Hematopoietic multipotent progenitor cell treated with erythropoietin and hydrocortisone succinate and interleukin-3 and kit ligand, for 17 days (in vitro differentiated cells): Measurements from ENCODE around the gene RDX.
A peak's percentile ranks its signal among the peaks of the same experiment; 100 is the strongest.
"Not testable (repeated sequence)": the region's sequence is repeated elsewhere in the genome, so short reads cannot be mapped to it uniquely, and the experiment has no call there.

Source experiments
- DNase-seq: peaks from one replicate; pipeline ENCODE4 v3.0.0-alpha.2; 2015; ENCODE audit warnings: low spot score

The RDX gene

GRCh38 chr11:110305169-110306018, 9.0 kb upstream of the RDX start:
- no peak for DNase-seq

GRCh38 chr11:110303414-110303826, 7.0 kb upstream of the RDX start:
- no peak for DNase-seq

- DNase-seq, result no peak
Observed at GRCh38 chr11:110301577-110301976, 5.2 kb upstream of the RDX start.

GRCh38 chr11:110301032-110301431, 4.6 kb upstream of the RDX start:
- DNase-seq, result no peak

GRCh38 chr11:110299006-110299785, 2.8 kb upstream of the RDX start:
- DNase-seq, result no peak

GRCh38 chr11:110298301-110298765, 1.9 kb upstream of the RDX start:
- no peak for DNase-seq

GRCh38 chr11:110297726-110298300, 1.4 kb upstream of the RDX start:
- DNase-seq, result peak; percentile 38

GRCh38 chr11:110297076-110297725, 787 bp upstream of the RDX start:
- DNase-seq, result no peak

- peak; percentile 44 for DNase-seq
Observed at GRCh38 chr11:110295531-110296225, 736 bp downstream of the RDX start.

GRCh38 chr11:110295086-110295485, 1.3 kb downstream of the RDX start:
- DNase-seq, result no peak

GRCh38 chr11:110294509-110294908, 1.9 kb downstream of the RDX start:
- DNase-seq, result no peak

GRCh38 chr11:110293389-110293788, 3.0 kb downstream of the RDX start:
- DNase-seq, result peak; percentile 9

- not testable (repeated sequence) for DNase-seq
Observed at GRCh38 chr11:110292146-110292545, 4.3 kb downstream of the RDX start.

- DNase-seq, result no peak
Observed at GRCh38 chr11:110290591-110291334, 5.7 kb downstream of the RDX start.

GRCh38 chr11:110289472-110289871, 6.9 kb downstream of the RDX start:
- no peak for DNase-seq

GRCh38 chr11:110287537-110287936, 8.9 kb downstream of the RDX start:
- no peak for DNase-seq

- DNase-seq, result no peak
Observed at GRCh38 chr11:110286298-110287040, 9.9 kb downstream of the RDX start.

GRCh38 chr11:110283862-110284261, 12.6 kb downstream of the RDX start:
- no peak for DNase-seq

GRCh38 chr11:110280595-110280994, 15.8 kb downstream of the RDX start:
- DNase-seq, result not testable (repeated sequence)

- no peak for DNase-seq
Observed at GRCh38 chr11:110279881-110280280, 16.5 kb downstream of the RDX start.
